K562 (cell line): ENCODE results near the gene ATG13. TPM values are rescaled to one million over a fixed set of nuclear protein-coding genes. Genes with fewer than 3 reads are reported as not detected.
A peak's percentile ranks its signal among the peaks of the same experiment; 100 is the strongest.

Experiments used
- ARID3B ChIP-seq: fragments of 250-450 bp; sonication (Bioruptor Pico); IDR thresholded peaks from 2 replicates; pipeline ENCODE4 v1.4.0; 2020; ENCODE audit warnings: borderline replicate concordance
- BRD9 ChIP-seq: fragments of 450-650 bp; IDR thresholded peaks from 2 replicates; pipeline ENCODE4 v1.6.1; 2018; ENCODE audit warnings: low read depth; ENCODE audit not compliant: partially characterized antibody
- CBFA2T2 ChIP-seq: fragments of 450-650 bp; conservative IDR thresholded peaks from 2 replicates; pipeline ENCODE4 v1.6.1; 2017; ENCODE audit warnings: mild to moderate bottlenecking
- CTBP1 ChIP-seq: fragments of 450-650 bp; IDR thresholded peaks from 2 replicates; pipeline ENCODE4 v1.6.1; 2016; ENCODE audit warnings: borderline replicate concordance
- E4F1 ChIP-seq: fragments of 250-450 bp; sonication (Bioruptor Pico); IDR thresholded peaks from 2 replicates; pipeline ENCODE4 v1.5.0; 2021; ENCODE audit warnings: mild to moderate bottlenecking, borderline replicate concordance
- EGR1 ChIP-seq: fragments of 450-650 bp; conservative IDR thresholded peaks from 2 replicates; pipeline ENCODE4 v1.6.1; 2017; ENCODE audit warnings: mild to moderate bottlenecking
- MTA1 ChIP-seq: fragments of 450-650 bp; IDR thresholded peaks from 2 replicates; pipeline ENCODE4 v1.6.1; 2017; ENCODE audit warnings: borderline replicate concordance
- NFE2L1 ChIP-seq: fragments of 450-650 bp; IDR thresholded peaks from 2 replicates; pipeline ENCODE4 v1.6.1; 2016; ENCODE audit warnings: missing genetic modification characterization, low read depth, mild to moderate bottlenecking, missing compliant biosample characterization, moderate library complexity, borderline replicate concordance
- ZNF41 ChIP-seq: fragments of 250-450 bp; sonication (Bioruptor Pico); conservative IDR thresholded peaks from 2 replicates; pipeline ENCODE4 v1.4.0; 2020; ENCODE audit warnings: mild to moderate bottlenecking
- ZNF696 ChIP-seq: fragments of 250-450 bp; sonication (Bioruptor Pico); conservative IDR thresholded peaks from 2 replicates; pipeline ENCODE4 v1.4.0; 2020; ENCODE audit warnings: mild to moderate bottlenecking, moderate library complexity
- ZNF740 ChIP-seq, 3 experiments: fragments of 200-800 bp in 1 of 3; sonication (Bioruptor generic) in 1 of 3; sonication (generic) in 1 of 3; formaldehyde crosslinking in 1 of 3; IDR thresholded peaks; 2 replicates each; pipeline versions ENCODE4 v1.6.1 to v1.8.0; 2016 to 2022; ENCODE audit warnings: mild to moderate bottlenecking in 2 of 3, missing compliant biosample characterization in 2 of 3, missing genetic modification characterization in 2 of 3, missing genetic modification reagents in 1 of 3
- polyA plus RNA-seq, 8 experiments: library from polyadenylated mRNA; depleted of rRNA in 4 of 8; stranded (reverse) in 5 of 8; unstranded in 3 of 8; fragments of >200 nt; fragmentation: Nextera tagmentation in 2 of 8; fragmentation: Illumina TruSeq in 1 of 8; extraction: Ambion mirVana in 2 of 8; extraction: Trizol in 1 of 8; gene quantifications; 2 replicates each; pipeline versions ENCODE4 v1.2.1 to v1.2.3, GENCODE V29; 2011 to 2014; ENCODE audit warnings: inconsistent platforms in 1 of 8, missing spikeins in 1 of 8
- total RNA-seq, 7 experiments: library from RNA; depleted of rRNA in 6 of 7; stranded (reverse); fragments of >200 nt in 6 of 7; fragmentation: Illumina TruSeq in 2 of 7; extraction: Trizol in 2 of 7; gene quantifications; 2 replicates each; pipeline versions ENCODE4 v1.2.1 to v1.2.3, GENCODE V29; 2011 to 2021; ENCODE audit warnings: low replicate concordance in 1 of 7
- TF ChIP-seq, protein P1 (sequence below), 2 experiments: fragments of 200-800 bp in 1 of 2; sonication (Bioruptor generic) in 1 of 2; sonication (generic) in 1 of 2; formaldehyde crosslinking in 1 of 2; IDR thresholded peaks in 1 of 2; conservative IDR thresholded peaks in 1 of 2; 2 replicates each; pipeline versions ENCODE4 v1.5.0 to v1.6.1; 2016 to 2020; ENCODE audit warnings: missing compliant biosample characterization in 1 of 2, missing genetic modification characterization in 1 of 2, missing genetic modification reagents in 1 of 2
- TF ChIP-seq, protein P2 (sequence below): fragments of 450-650 bp; IDR thresholded peaks from 2 replicates; pipeline ENCODE4 v1.6.1; 2016; ENCODE audit warnings: mild to moderate bottlenecking
- TF ChIP-seq, protein P3 (sequence below): fragments of 450-650 bp; formaldehyde crosslinking; IDR thresholded peaks from 2 replicates; pipeline ENCODE4 v1.4.0; 2022; ENCODE audit warnings: missing genetic modification characterization

ATG13 gene
- total and polyA plus RNA-seq, 9 of the 15 experiments (the other 6 are each of a cell fraction or from before 2014, with no cell fraction given) = 13.1 to 61.5 (median 36.5) TPM

GRCh38 chr11:46611526-46612304, 5.6 kb upstream of the ATG13 start (continued):
- TF ChIP-seq, protein P1, sequence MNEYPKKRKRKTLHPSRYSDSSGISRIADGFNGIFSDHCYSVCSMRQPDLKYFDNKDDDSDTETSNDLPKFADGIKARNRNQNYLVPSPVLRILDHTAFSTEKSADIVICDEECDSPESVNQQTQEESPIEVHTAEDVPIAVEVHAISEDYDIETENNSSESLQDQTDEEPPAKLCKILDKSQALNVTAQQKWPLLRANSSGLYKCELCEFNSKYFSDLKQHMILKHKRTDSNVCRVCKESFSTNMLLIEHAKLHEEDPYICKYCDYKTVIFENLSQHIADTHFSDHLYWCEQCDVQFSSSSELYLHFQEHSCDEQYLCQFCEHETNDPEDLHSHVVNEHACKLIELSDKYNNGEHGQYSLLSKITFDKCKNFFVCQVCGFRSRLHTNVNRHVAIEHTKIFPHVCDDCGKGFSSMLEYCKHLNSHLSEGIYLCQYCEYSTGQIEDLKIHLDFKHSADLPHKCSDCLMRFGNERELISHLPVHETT (CRISPR knock-in tag; conservative IDR thresholded peaks at IDR 0.05 in 1 of 2, IDR thresholded peaks at IDR 0.05 in 1 of 2) = no peak
- no peak for TF ChIP-seq ZNF41
- no peak for TF ChIP-seq MTA1
- TF ChIP-seq, protein P2, sequence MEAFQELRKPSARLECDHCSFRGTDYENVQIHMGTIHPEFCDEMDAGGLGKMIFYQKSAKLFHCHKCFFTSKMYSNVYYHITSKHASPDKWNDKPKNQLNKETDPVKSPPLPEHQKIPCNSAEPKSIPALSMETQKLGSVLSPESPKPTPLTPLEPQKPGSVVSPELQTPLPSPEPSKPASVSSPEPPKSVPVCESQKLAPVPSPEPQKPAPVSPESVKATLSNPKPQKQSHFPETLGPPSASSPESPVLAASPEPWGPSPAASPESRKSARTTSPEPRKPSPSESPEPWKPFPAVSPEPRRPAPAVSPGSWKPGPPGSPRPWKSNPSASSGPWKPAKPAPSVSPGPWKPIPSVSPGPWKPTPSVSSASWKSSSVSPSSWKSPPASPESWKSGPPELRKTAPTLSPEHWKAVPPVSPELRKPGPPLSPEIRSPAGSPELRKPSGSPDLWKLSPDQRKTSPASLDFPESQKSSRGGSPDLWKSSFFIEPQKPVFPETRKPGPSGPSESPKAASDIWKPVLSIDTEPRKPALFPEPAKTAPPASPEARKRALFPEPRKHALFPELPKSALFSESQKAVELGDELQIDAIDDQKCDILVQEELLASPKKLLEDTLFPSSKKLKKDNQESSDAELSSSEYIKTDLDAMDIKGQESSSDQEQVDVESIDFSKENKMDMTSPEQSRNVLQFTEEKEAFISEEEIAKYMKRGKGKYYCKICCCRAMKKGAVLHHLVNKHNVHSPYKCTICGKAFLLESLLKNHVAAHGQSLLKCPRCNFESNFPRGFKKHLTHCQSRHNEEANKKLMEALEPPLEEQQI = no peak
- TF ChIP-seq EGR1 = no peak
- no peak for TF ChIP-seq NFE2L1 (tag)
- TF ChIP-seq CTBP1 = peak; percentile 71
- TF ChIP-seq E4F1 (CRISPR knock-in tag) = no peak
- TF ChIP-seq, protein P3, sequence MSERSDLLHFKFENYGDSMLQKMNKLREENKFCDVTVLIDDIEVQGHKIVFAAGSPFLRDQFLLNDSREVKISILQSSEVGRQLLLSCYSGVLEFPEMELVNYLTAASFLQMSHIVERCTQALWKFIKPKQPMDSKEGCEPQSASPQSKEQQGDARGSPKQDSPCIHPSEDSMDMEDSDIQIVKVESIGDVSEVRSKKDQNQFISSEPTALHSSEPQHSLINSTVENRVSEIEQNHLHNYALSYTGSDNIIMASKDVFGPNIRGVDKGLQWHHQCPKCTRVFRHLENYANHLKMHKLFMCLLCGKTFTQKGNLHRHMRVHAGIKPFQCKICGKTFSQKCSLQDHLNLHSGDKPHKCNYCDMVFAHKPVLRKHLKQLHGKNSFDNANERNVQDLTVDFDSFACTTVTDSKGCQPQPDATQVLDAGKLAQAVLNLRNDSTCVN = no peak
- no peak for TF ChIP-seq ZNF696 (CRISPR knock-in tag)
- no peak for TF ChIP-seq ZNF740 (CRISPR knock-in tag; IDR thresholded peaks at IDR 0.05)
- TF ChIP-seq ZNF740 (tag; IDR thresholded peaks at IDR 0.05) = no peak
- no peak for TF ChIP-seq BRD9
- TF ChIP-seq CBFA2T2 = peak; percentile 57
- TF ChIP-seq ARID3B (CRISPR knock-in tag) = no peak
